K562 (cell line): Measurements from ENCODE around the gene PRR7. TPM values are rescaled to one million over a fixed set of nuclear protein-coding genes. Genes with fewer than 3 reads are reported as not detected.

Source experiments
- CC2D1A ChIP-seq: fragments of 450-650 bp; IDR thresholded peaks from 2 replicates; pipeline ENCODE4 v1.6.1; 2017; ENCODE audit warnings: mild to moderate bottlenecking
- FUS ChIP-seq: fragments of 200-400 bp; formaldehyde crosslinking; optimal IDR thresholded peaks from 2 replicates; pipeline ENCODE3; 2017; ENCODE audit warnings: low read depth, low read length
- NFATC3 ChIP-seq: fragments of 450-650 bp; IDR thresholded peaks from 2 replicates; pipeline ENCODE4 v1.6.1; 2017; ENCODE audit warnings: mild to moderate bottlenecking
- POLR2H ChIP-seq: IDR thresholded peaks from 2 replicates; pipeline ENCODE4 v1.6.1; 2016; ENCODE audit warnings: missing genetic modification characterization, low read depth, mild to moderate bottlenecking, control low read depth, missing compliant biosample characterization, moderate library complexity
- SETDB1 ChIP-seq: IDR thresholded peaks from one replicate; pipeline ENCODE4 v1.6.1; 2012; ENCODE audit warnings: low read length, control low read depth, inconsistent platforms
- SP2 ChIP-seq: IDR thresholded peaks from 2 replicates; pipeline ENCODE4 v1.6.1; 2011; ENCODE audit warnings: mild to moderate bottlenecking, low read depth, low read length, moderate library complexity; ENCODE audit not compliant: poor library complexity, severe bottlenecking; ENCODE audit errors: extremely low read depth
- SPI1 ChIP-seq: IDR thresholded peaks from 2 replicates; pipeline ENCODE4 v1.6.1; 2011; ENCODE audit warnings: low read depth, low read length, control low read depth, borderline replicate concordance
- ZBTB17 ChIP-seq: fragments of 450-650 bp; formaldehyde crosslinking; IDR thresholded peaks from 2 replicates; pipeline ENCODE4 v1.4.0; 2020; ENCODE audit warnings: mild to moderate bottlenecking
- ZNF224 ChIP-seq: sonication (generic); formaldehyde crosslinking; IDR thresholded peaks from 2 replicates; pipeline ENCODE4 v1.8.0; 2022; ENCODE audit warnings: mild to moderate bottlenecking, missing genetic modification reagents
- ZNF41 ChIP-seq: fragments of 250-450 bp; sonication (Bioruptor Pico); conservative IDR thresholded peaks from 2 replicates; pipeline ENCODE4 v1.4.0; 2020; ENCODE audit warnings: mild to moderate bottlenecking
- polyA plus RNA-seq, 8 experiments: library from polyadenylated mRNA; depleted of rRNA in 4 of 8; stranded (reverse) in 5 of 8; unstranded in 3 of 8; fragments of >200 nt; fragmentation: Nextera tagmentation in 2 of 8; fragmentation: Illumina TruSeq in 1 of 8; extraction: Ambion mirVana in 2 of 8; extraction: Trizol in 1 of 8; gene quantifications; 2 replicates each; pipeline versions ENCODE4 v1.2.1 to v1.2.3, GENCODE V29; 2011 to 2014; ENCODE audit warnings: inconsistent platforms in 1 of 8, missing spikeins in 1 of 8
- total RNA-seq, 7 experiments: library from RNA; depleted of rRNA in 6 of 7; stranded (reverse); fragments of >200 nt in 6 of 7; fragmentation: Illumina TruSeq in 2 of 7; extraction: Trizol in 2 of 7; gene quantifications; 2 replicates each; pipeline versions ENCODE4 v1.2.1 to v1.2.3, GENCODE V29; 2011 to 2021; ENCODE audit warnings: low replicate concordance in 1 of 7
- TF ChIP-seq, protein P1 (sequence below), 2 experiments: fragments of 450-650 bp in 1 of 2; IDR thresholded peaks; 2 replicates each; pipeline ENCODE4 v1.6.1; 2011 to 2017; ENCODE audit warnings: low read depth in 2 of 2, antibody characterized with exemption in 1 of 2, borderline replicate concordance in 1 of 2, low read length in 1 of 2, mild to moderate bottlenecking in 1 of 2, mixed read lengths in 1 of 2; ENCODE audit not compliant: control insufficient read depth in 1 of 2
- TF ChIP-seq, protein P2 (sequence below), 2 experiments: fragments of 200-800 bp in 1 of 2; sonication (Bioruptor generic) in 1 of 2; sonication (generic) in 1 of 2; formaldehyde crosslinking in 1 of 2; IDR thresholded peaks in 1 of 2; conservative IDR thresholded peaks in 1 of 2; 2 replicates each; pipeline versions ENCODE4 v1.5.0 to v1.6.1; 2016 to 2020; ENCODE audit warnings: missing compliant biosample characterization in 1 of 2, missing genetic modification characterization in 1 of 2, missing genetic modification reagents in 1 of 2
- TF ChIP-seq, protein P3 (sequence below): fragments of 250-450 bp; sonication (Bioruptor Pico); IDR thresholded peaks from 2 replicates; pipeline ENCODE4 v1.9.0; 2021; ENCODE audit warnings: mild to moderate bottlenecking, inconsistent platforms
- TF ChIP-seq, protein P4 (sequence below): fragments of 450-650 bp; formaldehyde crosslinking; IDR thresholded peaks from 2 replicates; pipeline ENCODE4 v1.4.0; 2020; ENCODE audit warnings: mild to moderate bottlenecking, moderate library complexity

Gene PRR7
- total and polyA plus RNA-seq, 9 of the 15 experiments (the other 6 are each of a cell fraction or from before 2014, with no cell fraction given) = 0.80 to 11.3 (median 10.4) TPM; not detected in 4

DNA sequence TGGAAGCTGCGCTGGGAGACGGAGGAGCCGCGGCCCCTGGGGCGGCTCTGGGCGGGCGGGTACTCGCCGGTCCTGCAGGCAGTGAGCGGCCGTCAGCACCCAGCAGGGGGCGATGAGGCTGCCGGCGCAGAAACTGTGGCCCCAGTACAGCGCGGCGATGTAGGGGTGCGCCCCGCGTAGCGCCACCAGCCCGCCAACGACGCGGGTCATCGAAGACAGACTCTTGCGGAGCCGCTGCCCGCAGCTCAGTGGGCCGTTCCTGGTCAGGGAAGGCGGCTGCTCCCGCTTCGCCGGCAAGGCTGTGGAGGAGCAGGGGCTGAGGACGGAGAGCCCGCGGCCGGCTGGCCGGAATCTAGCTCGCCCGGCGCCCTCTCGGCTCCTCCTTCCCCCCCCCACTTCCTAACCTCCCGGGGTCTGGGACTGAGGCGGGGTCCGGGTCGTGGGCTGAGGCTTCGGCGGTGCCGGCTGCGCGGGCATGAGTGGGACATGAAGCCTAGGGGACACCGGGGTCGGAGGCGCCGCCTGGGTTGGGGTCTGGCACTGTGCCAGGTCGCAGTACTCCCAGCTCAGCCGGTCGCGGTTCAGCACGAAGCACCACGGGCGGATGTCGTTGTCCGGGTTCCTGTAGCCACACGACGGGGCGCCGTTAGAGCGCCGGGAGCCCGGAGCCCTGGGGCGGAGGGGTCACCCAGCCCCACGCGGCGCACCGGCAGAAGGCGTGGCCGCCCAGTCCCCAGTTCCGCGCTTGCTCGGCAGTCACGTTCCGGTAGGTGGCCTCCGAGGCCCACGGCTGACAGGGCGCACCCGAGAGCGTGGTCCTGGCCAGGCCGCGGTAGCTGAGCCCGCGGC, 42.6 kb upstream of the PRR7 start (continued):
- TF ChIP-seq, protein P1, sequence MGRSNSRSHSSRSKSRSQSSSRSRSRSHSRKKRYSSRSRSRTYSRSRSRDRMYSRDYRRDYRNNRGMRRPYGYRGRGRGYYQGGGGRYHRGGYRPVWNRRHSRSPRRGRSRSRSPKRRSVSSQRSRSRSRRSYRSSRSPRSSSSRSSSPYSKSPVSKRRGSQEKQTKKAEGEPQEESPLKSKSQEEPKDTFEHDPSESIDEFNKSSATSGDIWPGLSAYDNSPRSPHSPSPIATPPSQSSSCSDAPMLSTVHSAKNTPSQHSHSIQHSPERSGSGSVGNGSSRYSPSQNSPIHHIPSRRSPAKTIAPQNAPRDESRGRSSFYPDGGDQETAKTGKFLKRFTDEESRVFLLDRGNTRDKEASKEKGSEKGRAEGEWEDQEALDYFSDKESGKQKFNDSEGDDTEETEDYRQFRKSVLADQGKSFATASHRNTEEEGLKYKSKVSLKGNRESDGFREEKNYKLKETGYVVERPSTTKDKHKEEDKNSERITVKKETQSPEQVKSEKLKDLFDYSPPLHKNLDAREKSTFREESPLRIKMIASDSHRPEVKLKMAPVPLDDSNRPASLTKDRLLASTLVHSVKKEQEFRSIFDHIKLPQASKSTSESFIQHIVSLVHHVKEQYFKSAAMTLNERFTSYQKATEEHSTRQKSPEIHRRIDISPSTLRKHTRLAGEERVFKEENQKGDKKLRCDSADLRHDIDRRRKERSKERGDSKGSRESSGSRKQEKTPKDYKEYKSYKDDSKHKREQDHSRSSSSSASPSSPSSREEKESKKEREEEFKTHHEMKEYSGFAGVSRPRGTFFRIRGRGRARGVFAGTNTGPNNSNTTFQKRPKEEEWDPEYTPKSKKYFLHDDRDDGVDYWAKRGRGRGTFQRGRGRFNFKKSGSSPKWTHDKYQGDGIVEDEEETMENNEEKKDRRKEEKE (IDR thresholded peaks at IDR 0.05; ENCODE audit: borderline replicate concordance in 1 of 2, control insufficient read depth in 1 of 2, low read depth in 2 of 2, low read length in 1 of 2) = no peak
- TF ChIP-seq SPI1 (no peak), ZNF224 (CRISPR knock-in tag) (0 out of 2 replicates have a peak, but pooled peaks have one; percentile 27), FUS (peak; percentile 97), SETDB1 (no peak), NFATC3 (no peak), CC2D1A (no peak), SP2 (no peak), ZBTB17 (CRISPR knock-in tag) (no peak), ZNF41 (CRISPR knock-in tag) (no peak), POLR2H (tag) (no peak)
- TF ChIP-seq, protein P2, sequence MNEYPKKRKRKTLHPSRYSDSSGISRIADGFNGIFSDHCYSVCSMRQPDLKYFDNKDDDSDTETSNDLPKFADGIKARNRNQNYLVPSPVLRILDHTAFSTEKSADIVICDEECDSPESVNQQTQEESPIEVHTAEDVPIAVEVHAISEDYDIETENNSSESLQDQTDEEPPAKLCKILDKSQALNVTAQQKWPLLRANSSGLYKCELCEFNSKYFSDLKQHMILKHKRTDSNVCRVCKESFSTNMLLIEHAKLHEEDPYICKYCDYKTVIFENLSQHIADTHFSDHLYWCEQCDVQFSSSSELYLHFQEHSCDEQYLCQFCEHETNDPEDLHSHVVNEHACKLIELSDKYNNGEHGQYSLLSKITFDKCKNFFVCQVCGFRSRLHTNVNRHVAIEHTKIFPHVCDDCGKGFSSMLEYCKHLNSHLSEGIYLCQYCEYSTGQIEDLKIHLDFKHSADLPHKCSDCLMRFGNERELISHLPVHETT (CRISPR knock-in tag; conservative IDR thresholded peaks at IDR 0.05 in 1 of 2, IDR thresholded peaks at IDR 0.05 in 1 of 2) = peak in 1 of 2 experiments; percentile 90; a peak in 2 of 4 replicates
- TF ChIP-seq, protein P3, sequence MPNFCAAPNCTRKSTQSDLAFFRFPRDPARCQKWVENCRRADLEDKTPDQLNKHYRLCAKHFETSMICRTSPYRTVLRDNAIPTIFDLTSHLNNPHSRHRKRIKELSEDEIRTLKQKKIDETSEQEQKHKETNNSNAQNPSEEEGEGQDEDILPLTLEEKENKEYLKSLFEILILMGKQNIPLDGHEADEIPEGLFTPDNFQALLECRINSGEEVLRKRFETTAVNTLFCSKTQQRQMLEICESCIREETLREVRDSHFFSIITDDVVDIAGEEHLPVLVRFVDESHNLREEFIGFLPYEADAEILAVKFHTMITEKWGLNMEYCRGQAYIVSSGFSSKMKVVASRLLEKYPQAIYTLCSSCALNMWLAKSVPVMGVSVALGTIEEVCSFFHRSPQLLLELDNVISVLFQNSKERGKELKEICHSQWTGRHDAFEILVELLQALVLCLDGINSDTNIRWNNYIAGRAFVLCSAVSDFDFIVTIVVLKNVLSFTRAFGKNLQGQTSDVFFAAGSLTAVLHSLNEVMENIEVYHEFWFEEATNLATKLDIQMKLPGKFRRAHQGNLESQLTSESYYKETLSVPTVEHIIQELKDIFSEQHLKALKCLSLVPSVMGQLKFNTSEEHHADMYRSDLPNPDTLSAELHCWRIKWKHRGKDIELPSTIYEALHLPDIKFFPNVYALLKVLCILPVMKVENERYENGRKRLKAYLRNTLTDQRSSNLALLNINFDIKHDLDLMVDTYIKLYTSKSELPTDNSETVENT (CRISPR knock-in tag) = peak; percentile 64; the same call in 1 of the 2 replicates
- TF ChIP-seq, protein P4, sequence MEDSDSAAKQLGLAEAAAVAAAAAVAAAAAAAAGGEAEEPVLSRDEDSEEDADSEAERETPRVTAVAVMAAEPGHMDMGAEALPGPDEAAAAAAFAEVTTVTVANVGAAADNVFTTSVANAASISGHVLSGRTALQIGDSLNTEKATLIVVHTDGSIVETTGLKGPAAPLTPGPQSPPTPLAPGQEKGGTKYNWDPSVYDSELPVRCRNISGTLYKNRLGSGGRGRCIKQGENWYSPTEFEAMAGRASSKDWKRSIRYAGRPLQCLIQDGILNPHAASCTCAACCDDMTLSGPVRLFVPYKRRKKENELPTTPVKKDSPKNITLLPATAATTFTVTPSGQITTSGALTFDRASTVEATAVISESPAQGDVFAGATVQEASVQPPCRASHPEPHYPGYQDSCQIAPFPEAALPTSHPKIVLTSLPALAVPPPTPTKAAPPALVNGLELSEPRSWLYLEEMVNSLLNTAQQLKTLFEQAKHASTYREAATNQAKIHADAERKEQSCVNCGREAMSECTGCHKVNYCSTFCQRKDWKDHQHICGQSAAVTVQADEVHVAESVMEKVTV (CRISPR knock-in tag) = peak; percentile 88
